Keratinocyte (primary cell): Measurements from ENCODE around the gene LRRC47.

ENCODE experiments used
- EZH2 ChIP-seq: IDR thresholded peaks from one replicate; pipeline ENCODE4 v1.6.1; 2012; ENCODE audit warnings: inconsistent platforms, mild to moderate bottlenecking, low read length, moderate library complexity
- TF ChIP-seq, protein P1 (sequence below), 3 experiments: IDR thresholded peaks in 1 of 3; conservative IDR thresholded peaks in 1 of 3; optimal IDR thresholded peaks in 1 of 3; 2 replicates in 2 of 3; 3 replicates in 1 of 3; pipeline versions ENCODE3 to v1.5.1; 2011; ENCODE audit warnings: low read length in 3 of 3, mild to moderate bottlenecking in 3 of 3, moderate library complexity in 2 of 3, control low read depth in 1 of 3, inconsistent platforms in 1 of 3; ENCODE audit not compliant: insufficient read depth in 2 of 3; ENCODE audit errors: extremely low read depth in 1 of 3

GRCh38 chr1:3735688-3736087 lies 60.6 kb downstream of the LRRC47 start:
- TF ChIP-seq EZH2 = no peak
- TF ChIP-seq, protein P1, sequence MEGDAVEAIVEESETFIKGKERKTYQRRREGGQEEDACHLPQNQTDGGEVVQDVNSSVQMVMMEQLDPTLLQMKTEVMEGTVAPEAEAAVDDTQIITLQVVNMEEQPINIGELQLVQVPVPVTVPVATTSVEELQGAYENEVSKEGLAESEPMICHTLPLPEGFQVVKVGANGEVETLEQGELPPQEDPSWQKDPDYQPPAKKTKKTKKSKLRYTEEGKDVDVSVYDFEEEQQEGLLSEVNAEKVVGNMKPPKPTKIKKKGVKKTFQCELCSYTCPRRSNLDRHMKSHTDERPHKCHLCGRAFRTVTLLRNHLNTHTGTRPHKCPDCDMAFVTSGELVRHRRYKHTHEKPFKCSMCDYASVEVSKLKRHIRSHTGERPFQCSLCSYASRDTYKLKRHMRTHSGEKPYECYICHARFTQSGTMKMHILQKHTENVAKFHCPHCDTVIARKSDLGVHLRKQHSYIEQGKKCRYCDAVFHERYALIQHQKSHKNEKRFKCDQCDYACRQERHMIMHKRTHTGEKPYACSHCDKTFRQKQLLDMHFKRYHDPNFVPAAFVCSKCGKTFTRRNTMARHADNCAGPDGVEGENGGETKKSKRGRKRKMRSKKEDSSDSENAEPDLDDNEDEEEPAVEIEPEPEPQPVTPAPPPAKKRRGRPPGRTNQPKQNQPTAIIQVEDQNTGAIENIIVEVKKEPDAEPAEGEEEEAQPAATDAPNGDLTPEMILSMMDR (optimal IDR thresholded peaks at IDR 0.05 in 1 of 3, IDR thresholded peaks at IDR 0.05 in 1 of 3, conservative IDR thresholded peaks at IDR 0.05 in 1 of 3; ENCODE audit: extremely low read depth in 1 of 3, insufficient read depth in 2 of 3, low read length in 3 of 3) = no peak
